ENCODE measurements around the gene ABR.

GRCh38 chr17:1030684-1031532 lies 148.9 kb downstream of the ABR start:
- TF ChIP-seq, protein P1, sequence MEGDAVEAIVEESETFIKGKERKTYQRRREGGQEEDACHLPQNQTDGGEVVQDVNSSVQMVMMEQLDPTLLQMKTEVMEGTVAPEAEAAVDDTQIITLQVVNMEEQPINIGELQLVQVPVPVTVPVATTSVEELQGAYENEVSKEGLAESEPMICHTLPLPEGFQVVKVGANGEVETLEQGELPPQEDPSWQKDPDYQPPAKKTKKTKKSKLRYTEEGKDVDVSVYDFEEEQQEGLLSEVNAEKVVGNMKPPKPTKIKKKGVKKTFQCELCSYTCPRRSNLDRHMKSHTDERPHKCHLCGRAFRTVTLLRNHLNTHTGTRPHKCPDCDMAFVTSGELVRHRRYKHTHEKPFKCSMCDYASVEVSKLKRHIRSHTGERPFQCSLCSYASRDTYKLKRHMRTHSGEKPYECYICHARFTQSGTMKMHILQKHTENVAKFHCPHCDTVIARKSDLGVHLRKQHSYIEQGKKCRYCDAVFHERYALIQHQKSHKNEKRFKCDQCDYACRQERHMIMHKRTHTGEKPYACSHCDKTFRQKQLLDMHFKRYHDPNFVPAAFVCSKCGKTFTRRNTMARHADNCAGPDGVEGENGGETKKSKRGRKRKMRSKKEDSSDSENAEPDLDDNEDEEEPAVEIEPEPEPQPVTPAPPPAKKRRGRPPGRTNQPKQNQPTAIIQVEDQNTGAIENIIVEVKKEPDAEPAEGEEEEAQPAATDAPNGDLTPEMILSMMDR (IDR thresholded peaks at IDR 0.05; ENCODE audit: insufficient read depth, low read length) = no peak
- TF ChIP-seq POLR2AphosphoS5 (IDR thresholded peaks at IDR 0.05; ENCODE audit: low read depth) = no peak

Data from HL-60 (cell line).